Measurements from ENCODE around the gene SPINK13.
A peak's percentile ranks its signal among the peaks of the same experiment; 100 is the strongest.
"Not testable (repeated sequence)": the region's sequence is repeated elsewhere in the genome, so short reads cannot be mapped to it uniquely, and the experiment has no call there.

The SPINK13 gene

GRCh38 chr5:148314731-148315130 is 46.1 kb downstream of the SPINK13 start:
- no peaks in the 10 kb centered on the region for H3K36me3 ChIP-seq (replicated peaks)
- no peak overlapping the region for H3K27ac ChIP-seq
- no peaks in the 10 kb centered on the region for H3K27me3 ChIP-seq (replicated peaks)
- no peak overlapping the region for H3K4me3 ChIP-seq (ENCODE audit: low read depth, low read length)
- no peak for TF ChIP-seq CTCF (IDR thresholded peaks at IDR 0.05; ENCODE audit: low read depth, low read length, missing control alignments)
- in situ Hi-C loops (cut with HindIII; ENCODE audit: low pct_ligation_motif_present, low sequenced_read_pairs): no loop called here
- DNase-seq: no peak

GRCh38 chr5:148320011-148320963 is 51.7 kb downstream of the SPINK13 start:
- H3K36me3 ChIP-seq (replicated peaks); H3K27ac ChIP-seq; H3K27me3 ChIP-seq (replicated peaks); DNase-seq; in situ Hi-C loops (cut with HindIII; ENCODE audit: low pct_ligation_motif_present, low sequenced_read_pairs): not testable (repeated sequence)
- peak overlapping the region; percentile 46 for H3K4me3 ChIP-seq (ENCODE audit: low read depth, low read length)

GRCh38 chr5:148333262-148333849 is 64.8 kb downstream of the SPINK13 start:
- no peak for DNase-seq
- Histone ChIP-seq H3K36me3 (replicated peaks) (no peaks in the 10 kb centered on the region), H3K27ac (no peak overlapping the region), H3K4me3 (ENCODE audit: low read depth, low read length) (no peak overlapping the region), H3K27me3 (replicated peaks) (no peaks in the 10 kb centered on the region)
- no peak for TF ChIP-seq CTCF (IDR thresholded peaks at IDR 0.05; ENCODE audit: low read depth, low read length, missing control alignments)
- in situ Hi-C loops (cut with HindIII; ENCODE audit: low pct_ligation_motif_present, low sequenced_read_pairs): no loop called here

- TF ChIP-seq CTCF (IDR thresholded peaks at IDR 0.05; ENCODE audit: low read depth, low read length, missing control alignments): no peak
- no peaks in the 10 kb centered on the region for H3K36me3 ChIP-seq (replicated peaks)
- H3K27ac ChIP-seq: no peak within 1 kb of the TSS
- DNase-seq: no peak
- H3K27me3 ChIP-seq (replicated peaks): no peaks in the 10 kb centered on the region
- in situ Hi-C loops (cut with HindIII; ENCODE audit: low pct_ligation_motif_present, low sequenced_read_pairs): no loop called here
- H3K4me3 ChIP-seq (ENCODE audit: low read depth, low read length): no peak within 1 kb of the TSS
These were observed 66.7 kb downstream of the SPINK13 start, which contains the start of gene SPINK9 for GRCh38 chr5:148335259-148335658. Gene SPINK9, plus strand, starts transcription at chr5:148335559. Its CDS starts 55 bp downstream, at chr5:148335614.

Data from brain microvascular endothelial cell (primary cell).